Stimulated activated naive CD8-positive, alpha-beta T cell treated with anti-CD3 and anti-CD28 coated beads, Interleukin-15, amount 100 ng/mL, for 72 hours (primary cell): ENCODE measurements around the gene KDM4B.

Experiments
- ATAC-seq: fragments of 150-1000 bp; cut with Tn5 transposase; 2 replicates; pipeline ENCODE4 v1.10.0; 2021; ENCODE audit warnings: mild to moderate bottlenecking, moderate library complexity
- DNase-seq, 2 donors: peaks; one replicate each; pipeline ENCODE4 v3.0.0; 2021 to 2022
- H3K27ac Mint-ChIP-seq, 2 donors: one replicate each; pipeline ENCODE4 v1.8.0; 2022; ENCODE audit warnings: mild to moderate bottlenecking in 2 of 2, mixed read lengths in 2 of 2, moderate library complexity in 2 of 2
- H3K27me3 Mint-ChIP-seq: one replicate; pipeline ENCODE4 v1.8.0; 2022; ENCODE audit warnings: mixed read lengths
- H3K4me1 Mint-ChIP-seq: one replicate; pipeline ENCODE4 v1.8.0; 2022; ENCODE audit warnings: mild to moderate bottlenecking, mixed read lengths
- H3K4me3 Mint-ChIP-seq, 2 donors: one replicate each; pipeline ENCODE4 v1.8.0; 2022; ENCODE audit warnings: mild to moderate bottlenecking in 2 of 2, mixed read lengths in 2 of 2, moderate library complexity in 1 of 2
- H3K9me3 Mint-ChIP-seq, 2 donors: one replicate each; pipeline ENCODE4 v1.8.0; 2022; ENCODE audit warnings: mixed read lengths in 2 of 2

The KDM4B gene

GRCh38 chr19:5119297-5119998, 150.5 kb downstream of the KDM4B start:
- Mint-ChIP-seq H3K4me1 (peaks cover 25% of the 10 kb centered on the region), H3K4me3 (no peak overlapping the region), H3K27ac (peak overlapping the region in 1 of 2 donors; percentile 86), H3K27me3 (no peaks in the 10 kb centered on the region), H3K9me3 (peaks cover 0 to 10% of the 10 kb centered on the region in 2 donors)
- DNase-seq: no peak
- ATAC-seq: no peak

DNA sequence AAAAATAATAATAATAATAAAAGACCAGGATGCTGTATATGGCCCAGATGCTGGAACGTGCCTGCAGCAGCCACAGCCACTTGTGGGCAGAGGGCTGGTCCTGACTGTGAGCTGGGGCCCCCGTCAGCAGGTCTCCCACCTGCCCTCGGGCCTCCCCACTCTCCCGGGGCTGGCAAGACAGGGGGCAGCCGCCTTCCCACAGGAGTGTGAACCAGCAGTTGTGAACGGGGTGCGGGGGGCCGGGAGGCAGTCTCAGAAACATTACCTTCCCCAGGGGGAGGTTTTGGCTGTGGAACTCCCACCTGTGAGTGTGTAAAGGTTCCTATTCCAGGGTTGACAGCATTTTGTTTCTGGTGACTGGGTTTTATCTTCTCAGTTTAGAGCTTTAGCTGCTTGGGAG, 151.4 kb downstream of the KDM4B start:
- peak overlapping the region in 1 of 2 donors; percentile 54 for H3K27ac Mint-ChIP-seq
- H3K27me3 Mint-ChIP-seq: no peaks in the 10 kb centered on the region
- H3K4me1 Mint-ChIP-seq: peaks cover 28% of the 10 kb centered on the region
- no peak for DNase-seq
- no peak overlapping the region for H3K4me3 Mint-ChIP-seq
- peaks cover 0 to 5% of the 10 kb centered on the region in 2 donors for H3K9me3 Mint-ChIP-seq
- no peak for ATAC-seq

- Mint-ChIP-seq H3K4me3 (no peak overlapping the region), H3K27me3 (no peaks in the 10 kb centered on the region), H3K27ac (peak overlapping the region in 1 of 2 donors; percentile 94), H3K4me1 (peaks cover 34% of the 10 kb centered on the region), H3K9me3 (no peaks in the 10 kb centered on the region)
- DNase-seq: no peak
- ATAC-seq: no peak
These were observed 151.9 kb downstream of the KDM4B start for GRCh38 chr19:5120833-5121232.

- Mint-ChIP-seq H3K4me1 (peaks cover 40% of the 10 kb centered on the region), H3K9me3 (no peaks in the 10 kb centered on the region), H3K27me3 (no peaks in the 10 kb centered on the region), H3K4me3 (no peak overlapping the region), H3K27ac (peak overlapping the region; percentile 73 to 94)
- no peak for ATAC-seq
- no peak for DNase-seq
These were observed 152.6 kb downstream of the KDM4B start for GRCh38 chr19:5121266-5122120.

- Mint-ChIP-seq H3K27ac (peak overlapping the region; percentile 38 to 73), H3K9me3 (no peaks in the 10 kb centered on the region), H3K4me1 (peaks cover 46% of the 10 kb centered on the region), H3K4me3 (no peak overlapping the region), H3K27me3 (no peaks in the 10 kb centered on the region)
- ATAC-seq: peak; percentile 34
- no peak for DNase-seq
These were observed 153.1 kb downstream of the KDM4B start for GRCh38 chr19:5122121-5122400.

DNA sequence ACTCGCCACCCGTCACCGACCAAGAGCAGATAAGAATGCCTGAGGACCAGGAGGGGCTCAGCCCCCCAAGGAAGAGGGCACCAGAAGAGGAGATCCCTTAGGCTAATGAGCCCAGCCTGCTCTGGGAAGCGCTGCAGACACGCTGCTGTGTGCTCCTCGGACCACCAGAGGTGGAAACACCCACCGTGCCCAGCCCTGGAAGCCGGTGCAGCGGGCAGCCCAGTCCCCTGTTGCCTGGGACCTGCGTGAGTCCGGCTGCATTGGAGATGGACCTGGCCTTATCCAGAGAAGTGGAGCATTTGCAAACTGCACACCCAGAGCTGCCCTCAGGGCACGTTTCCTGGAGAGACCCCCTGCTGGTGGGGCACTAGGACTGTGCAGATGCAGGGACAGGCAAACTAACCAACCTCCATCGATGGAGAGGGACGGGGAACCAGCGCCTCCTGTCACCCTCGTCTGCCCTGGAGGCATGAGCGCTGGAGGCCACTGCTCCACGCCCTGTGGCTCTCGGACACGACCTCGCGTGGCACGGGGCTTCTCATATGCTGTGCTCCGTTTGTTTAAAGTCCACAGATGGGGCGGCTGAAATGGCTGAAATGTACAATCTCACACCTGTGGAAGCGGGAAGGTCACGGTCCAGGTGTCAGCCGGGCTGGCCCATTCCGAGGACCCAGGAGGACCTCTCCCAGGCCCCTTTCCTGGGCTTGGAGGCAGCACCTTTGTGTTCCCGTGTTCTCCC, 153.9 kb downstream of the KDM4B start:
- no peak for DNase-seq
- no peak overlapping the region for H3K4me3 Mint-ChIP-seq

DNA sequence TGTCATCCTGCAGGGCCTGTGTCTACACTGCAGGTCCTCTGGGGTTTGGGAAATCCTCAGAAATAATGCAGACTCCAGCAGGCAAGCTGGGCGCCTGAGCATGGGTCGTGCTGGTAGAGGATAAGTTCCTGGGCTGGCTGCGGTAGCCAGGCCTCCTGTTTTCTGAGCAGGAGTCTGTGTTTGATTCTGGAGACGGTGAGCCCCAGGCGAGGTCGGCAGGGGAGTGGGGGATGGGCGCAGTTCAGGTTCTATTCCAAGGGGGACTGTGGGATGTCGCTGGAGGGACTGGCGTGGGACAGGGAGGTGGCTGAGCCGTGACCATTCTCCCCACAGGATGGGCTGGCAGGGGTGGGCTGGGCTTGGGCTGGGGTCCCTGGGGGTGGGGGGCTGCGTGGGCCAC, 154.7 kb downstream of the KDM4B start:
- H3K27ac Mint-ChIP-seq: no peak overlapping the region
- no peak overlapping the region for H3K4me3 Mint-ChIP-seq
- no peaks in the 10 kb centered on the region for H3K27me3 Mint-ChIP-seq
- DNase-seq: no peak
- H3K4me1 Mint-ChIP-seq: peaks cover 58% of the 10 kb centered on the region
- no peaks in the 10 kb centered on the region for H3K9me3 Mint-ChIP-seq
- no peak for ATAC-seq

More for the DNA sequence above, 153.9 kb downstream of the KDM4B start:
- Mint-ChIP-seq H3K27ac (peak overlapping the region in 1 of 2 donors; percentile 73), H3K4me1 (peaks cover 54% of the 10 kb centered on the region), H3K9me3 (no peaks in the 10 kb centered on the region), H3K27me3 (no peaks in the 10 kb centered on the region)
- no peak for ATAC-seq

GRCh38 chr19:5124111-5124855, 155.4 kb downstream of the KDM4B start:
- Mint-ChIP-seq H3K4me3 (no peak overlapping the region), H3K27ac (no peak overlapping the region)
- no peak for ATAC-seq

DNA sequence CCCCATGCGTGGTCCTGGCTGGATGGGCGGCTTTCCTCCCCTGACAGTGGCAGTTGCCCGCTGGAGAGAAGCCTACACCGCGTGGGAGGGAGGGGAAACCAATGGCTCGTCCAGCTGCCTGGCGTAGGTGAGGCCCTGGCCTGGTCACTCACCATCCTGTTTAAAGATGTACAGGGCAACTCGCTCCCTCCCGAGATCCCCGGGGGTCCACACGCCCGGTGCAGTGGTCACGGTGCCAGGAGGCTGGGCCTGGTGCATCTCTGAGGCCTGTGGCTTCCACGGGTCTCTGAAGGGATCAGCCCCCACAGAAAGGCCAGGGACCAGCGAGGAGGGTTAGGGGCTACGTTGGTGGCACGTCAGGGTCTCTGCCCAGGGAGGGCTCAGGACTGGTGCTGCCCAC, 156.5 kb downstream of the KDM4B start:
- DNase-seq (no peak), ATAC-seq (no peak)
- Mint-ChIP-seq H3K4me3 (no peak overlapping the region), H3K4me1 (peaks cover 76% of the 10 kb centered on the region), H3K27me3 (no peaks in the 10 kb centered on the region), H3K27ac (peak overlapping the region in 1 of 2 donors; percentile 6), H3K9me3 (no peaks in the 10 kb centered on the region)

More at GRCh38 chr19:5124111-5124855, 155.4 kb downstream of the KDM4B start:
- H3K4me1 Mint-ChIP-seq: peaks cover 65% of the 10 kb centered on the region
- no peaks in the 10 kb centered on the region for H3K9me3 Mint-ChIP-seq
- no peaks in the 10 kb centered on the region for H3K27me3 Mint-ChIP-seq
- no peak for DNase-seq

DNA sequence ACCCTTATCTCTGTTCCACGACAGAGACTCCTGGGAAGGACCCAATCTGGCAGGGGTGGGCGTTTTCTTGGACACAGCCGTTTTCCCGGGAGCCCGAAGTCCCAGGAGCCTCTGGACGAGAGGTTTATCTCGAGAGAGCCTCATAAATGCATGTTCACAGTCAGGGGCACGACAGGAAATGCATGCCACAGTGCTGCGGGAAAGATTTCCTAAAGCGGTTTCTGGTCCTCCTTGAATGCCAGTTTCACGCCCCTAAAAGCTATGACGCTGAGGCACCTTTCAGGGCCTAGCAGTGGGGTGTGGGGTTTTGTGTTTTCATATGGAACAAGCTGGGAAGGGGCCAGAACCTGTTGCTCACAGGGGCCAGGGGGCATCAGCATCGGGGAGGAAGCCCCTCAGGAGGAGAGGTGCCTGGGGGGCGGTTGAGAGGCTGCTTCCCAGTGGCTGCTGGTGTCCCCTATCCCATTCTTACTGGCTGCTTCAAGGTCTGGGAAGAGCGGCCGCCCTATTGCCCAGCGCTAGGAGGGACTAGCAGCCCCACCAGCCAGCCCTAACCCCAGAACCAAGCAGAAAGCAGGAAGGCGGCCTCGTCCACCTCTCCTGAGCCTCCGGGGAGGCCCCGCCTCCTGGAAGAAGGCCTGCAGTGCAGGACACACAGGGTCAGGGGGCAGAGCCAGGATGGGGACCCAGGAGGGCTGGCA, 157.0 kb downstream of the KDM4B start:
- H3K27me3 Mint-ChIP-seq: no peaks in the 10 kb centered on the region
- DNase-seq (no peak), ATAC-seq (no peak)
- peaks cover 78% of the 10 kb centered on the region for H3K4me1 Mint-ChIP-seq
- no peaks in the 10 kb centered on the region for H3K9me3 Mint-ChIP-seq
- peak overlapping the region in 1 of 2 donors; percentile 42 for H3K4me3 Mint-ChIP-seq
- H3K27ac Mint-ChIP-seq: peak overlapping the region; percentile 34 to 74

- H3K4me3 Mint-ChIP-seq: no peak overlapping the region
- no peaks in the 10 kb centered on the region for H3K27me3 Mint-ChIP-seq
- peak overlapping the region in 1 of 2 donors; percentile 34 for H3K27ac Mint-ChIP-seq
- DNase-seq: no peak
- no peak for ATAC-seq
- H3K4me1 Mint-ChIP-seq: peaks cover 78% of the 10 kb centered on the region
- no peaks in the 10 kb centered on the region for H3K9me3 Mint-ChIP-seq
These were observed 157.7 kb downstream of the KDM4B start for GRCh38 chr19:5126498-5127223.

GRCh38 chr19:5127717-5128116, 158.8 kb downstream of the KDM4B start:
- DNase-seq (no peak), ATAC-seq (no peak)
- H3K4me1 Mint-ChIP-seq: peaks cover 81% of the 10 kb centered on the region
- H3K9me3 Mint-ChIP-seq: no peaks in the 10 kb centered on the region
- no peak overlapping the region for H3K4me3 Mint-ChIP-seq
- H3K27me3 Mint-ChIP-seq: no peaks in the 10 kb centered on the region
- H3K27ac Mint-ChIP-seq: no peak overlapping the region

DNA sequence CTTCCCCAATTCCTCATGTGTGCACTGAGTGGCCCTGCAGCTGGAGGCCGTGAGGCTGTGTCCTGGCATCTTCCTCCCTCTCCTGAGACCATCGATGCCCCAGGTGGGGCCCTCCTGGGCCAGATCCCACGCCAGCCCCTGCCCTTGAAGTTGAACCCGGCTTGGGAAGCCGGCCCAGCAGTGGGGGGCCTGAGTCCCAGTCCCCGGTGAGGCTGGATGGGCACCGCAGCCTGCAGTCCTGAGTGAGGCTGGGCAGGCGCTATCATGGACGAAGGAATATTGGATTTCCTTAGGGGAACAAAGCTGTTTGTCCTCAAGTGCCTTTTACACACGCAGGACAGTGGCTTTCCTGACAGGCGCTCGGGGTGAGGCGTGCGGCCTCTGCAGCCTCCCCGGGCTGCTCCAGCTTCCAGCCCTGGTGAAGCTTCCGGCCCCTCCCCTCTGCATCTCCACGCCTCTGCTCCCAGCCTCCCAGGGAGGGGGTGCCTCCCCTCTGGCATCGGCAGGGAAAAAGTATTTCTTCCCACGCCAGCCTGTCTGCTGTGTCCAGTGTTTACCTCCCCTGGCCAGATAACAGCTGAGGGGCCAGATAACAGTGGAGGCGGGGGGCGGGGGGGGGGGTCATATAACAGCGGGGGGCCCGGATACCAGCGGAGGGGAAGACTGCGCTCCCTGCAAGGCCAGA, 159.5 kb downstream of the KDM4B start:
- Mint-ChIP-seq H3K4me3 (no peak overlapping the region), H3K27me3 (no peaks in the 10 kb centered on the region), H3K4me1 (peaks cover 84% of the 10 kb centered on the region), H3K27ac (no peak overlapping the region), H3K9me3 (no peaks in the 10 kb centered on the region)
- ATAC-seq: no peak
- DNase-seq: no peak

DNA sequence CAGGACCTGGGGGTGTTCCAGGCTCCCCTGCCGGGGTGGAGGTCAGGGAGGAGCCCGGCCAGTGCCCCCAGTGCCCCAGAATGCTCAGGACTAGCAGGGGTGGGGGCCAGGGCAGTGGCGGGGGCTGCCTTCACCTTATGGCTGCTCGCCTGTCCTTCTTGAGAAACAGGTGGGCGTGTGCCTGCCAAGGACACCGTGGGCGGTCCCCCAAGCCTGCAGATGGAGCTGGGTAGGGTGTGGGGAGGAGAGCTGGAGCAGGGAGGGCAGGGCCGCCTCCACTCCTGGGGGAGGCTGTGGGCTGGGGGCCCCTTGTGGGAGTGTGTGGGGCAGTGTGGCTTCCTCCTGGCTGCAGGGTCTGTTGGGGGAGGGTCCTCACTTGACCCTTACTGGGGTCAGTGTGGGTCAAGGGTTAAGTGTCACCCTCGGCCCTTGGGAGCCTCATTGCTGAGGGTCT, 160.1 kb downstream of the KDM4B start:
- Mint-ChIP-seq H3K27me3 (no peaks in the 10 kb centered on the region), H3K4me1 (peaks cover 85% of the 10 kb centered on the region), H3K4me3 (peak overlapping the region in 1 of 2 donors; percentile 21), H3K27ac (no peak overlapping the region), H3K9me3 (no peaks in the 10 kb centered on the region)
- ATAC-seq: no peak
- no peak for DNase-seq
